ENCODE measurements around the gene SCAF1. TPM values are rescaled to one million over a fixed set of nuclear protein-coding genes. Genes with fewer than 3 reads are reported as not detected.

SCAF1 gene
- polyA plus RNA-seq, 3 donors, result 0.39 to 7.5 (median 0.68) TPM

DNA sequence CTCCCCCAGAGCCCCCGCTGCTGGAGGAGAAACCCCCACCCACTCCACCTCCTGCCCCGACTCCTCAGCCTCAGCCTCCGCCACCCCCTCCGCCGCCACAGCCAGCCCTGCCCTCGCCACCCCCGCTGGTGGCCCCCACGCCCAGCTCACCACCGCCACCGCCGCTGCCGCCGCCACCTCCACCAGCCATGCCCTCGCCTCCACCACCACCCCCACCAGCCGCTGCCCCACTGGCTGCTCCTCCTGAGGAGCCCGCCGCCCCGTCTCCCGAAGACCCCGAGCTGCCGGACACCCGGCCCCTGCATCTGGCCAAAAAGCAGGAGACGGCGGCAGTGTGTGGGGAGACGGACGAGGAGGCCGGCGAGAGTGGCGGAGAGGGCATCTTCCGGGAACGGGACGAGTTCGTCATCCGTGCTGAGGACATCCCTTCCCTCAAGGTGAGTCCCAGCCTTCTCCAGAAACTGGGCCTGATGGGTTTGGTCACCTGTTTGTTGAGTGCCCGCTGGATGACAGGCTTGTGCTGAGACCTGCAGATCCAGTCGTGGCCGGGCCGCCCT lies 40.4 kb upstream of the SCAF1 start:
- no peaks in the 10 kb centered on the region for H3K9me3 ChIP-seq (replicated peaks in 1 of 2; ENCODE audit: control insufficient read depth in 1 of 2, insufficient read depth in 1 of 2, low read length in 2 of 2)
- intact Hi-C loops (cut with micrococcal nuclease), result no loop called here
- H3K4me1 Mint-ChIP-seq, result peaks cover 7% of the 10 kb centered on the region
- no peaks in the 10 kb centered on the region for H3K9me3 Mint-ChIP-seq
- H3K27ac ChIP-seq (ENCODE audit: low read depth in 1 of 2, low read length in 2 of 2), result no peak overlapping the region
- no peak overlapping the region for H3K27ac Mint-ChIP-seq
- no peak overlapping the region for H3K4me2 ChIP-seq (replicated peaks; ENCODE audit: extremely low read depth, low read length, poor library complexity, severe bottlenecking)
- peaks cover 46 to 87% of the 10 kb centered on the region in 2 donors for H3K36me3 Mint-ChIP-seq
- H4K20me1 ChIP-seq (ENCODE audit: insufficient read depth, low read length), result peaks cover 85% of the 10 kb centered on the region
- H3K79me2 ChIP-seq (ENCODE audit: insufficient read depth, low read length), result peaks cover 67% of the 10 kb centered on the region
- WGBS (ENCODE audit: insufficient coverage), result 95% methylated on average over 29 of the region's 38 CpGs
- no peaks in the 10 kb centered on the region for H3K27me3 ChIP-seq (ENCODE audit: control insufficient read depth in 2 of 2, insufficient read depth in 2 of 2, low read length in 2 of 2)
- no peak overlapping the region for H3K4me3 Mint-ChIP-seq
- H3K9ac ChIP-seq (ENCODE audit: insufficient read depth, low read length, poor library complexity, severe bottlenecking), result no peak overlapping the region
- peaks cover 0 to 3% (median 0%) of the 10 kb centered on the region in 3 donors for H3K27me3 Mint-ChIP-seq (ENCODE audit: low read depth in 3 of 3)
- peaks cover 70 to 90% of the 10 kb centered on the region in 2 donors for H3K36me3 ChIP-seq (replicated peaks in 1 of 2; ENCODE audit: control insufficient read depth in 1 of 2, insufficient read depth in 2 of 2, low read length in 2 of 2)
- no peak overlapping the region for H3K4me3 ChIP-seq (replicated peaks in 1 of 3; ENCODE audit: low read depth in 2 of 3, low read length in 3 of 3)
- TF ChIP-seq, protein P1, sequence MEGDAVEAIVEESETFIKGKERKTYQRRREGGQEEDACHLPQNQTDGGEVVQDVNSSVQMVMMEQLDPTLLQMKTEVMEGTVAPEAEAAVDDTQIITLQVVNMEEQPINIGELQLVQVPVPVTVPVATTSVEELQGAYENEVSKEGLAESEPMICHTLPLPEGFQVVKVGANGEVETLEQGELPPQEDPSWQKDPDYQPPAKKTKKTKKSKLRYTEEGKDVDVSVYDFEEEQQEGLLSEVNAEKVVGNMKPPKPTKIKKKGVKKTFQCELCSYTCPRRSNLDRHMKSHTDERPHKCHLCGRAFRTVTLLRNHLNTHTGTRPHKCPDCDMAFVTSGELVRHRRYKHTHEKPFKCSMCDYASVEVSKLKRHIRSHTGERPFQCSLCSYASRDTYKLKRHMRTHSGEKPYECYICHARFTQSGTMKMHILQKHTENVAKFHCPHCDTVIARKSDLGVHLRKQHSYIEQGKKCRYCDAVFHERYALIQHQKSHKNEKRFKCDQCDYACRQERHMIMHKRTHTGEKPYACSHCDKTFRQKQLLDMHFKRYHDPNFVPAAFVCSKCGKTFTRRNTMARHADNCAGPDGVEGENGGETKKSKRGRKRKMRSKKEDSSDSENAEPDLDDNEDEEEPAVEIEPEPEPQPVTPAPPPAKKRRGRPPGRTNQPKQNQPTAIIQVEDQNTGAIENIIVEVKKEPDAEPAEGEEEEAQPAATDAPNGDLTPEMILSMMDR (IDR thresholded peaks at IDR 0.05), result no peak
- H2AFZ ChIP-seq (ENCODE audit: insufficient read depth, low read depth, low read length, poor library complexity, severe bottlenecking), result no peak overlapping the region
- no peak for DNase-seq
- H3K4me1 ChIP-seq (ENCODE audit: control insufficient read depth in 1 of 2, insufficient read depth in 2 of 2, low read length in 2 of 2), result no peaks in the 10 kb centered on the region

DNA sequence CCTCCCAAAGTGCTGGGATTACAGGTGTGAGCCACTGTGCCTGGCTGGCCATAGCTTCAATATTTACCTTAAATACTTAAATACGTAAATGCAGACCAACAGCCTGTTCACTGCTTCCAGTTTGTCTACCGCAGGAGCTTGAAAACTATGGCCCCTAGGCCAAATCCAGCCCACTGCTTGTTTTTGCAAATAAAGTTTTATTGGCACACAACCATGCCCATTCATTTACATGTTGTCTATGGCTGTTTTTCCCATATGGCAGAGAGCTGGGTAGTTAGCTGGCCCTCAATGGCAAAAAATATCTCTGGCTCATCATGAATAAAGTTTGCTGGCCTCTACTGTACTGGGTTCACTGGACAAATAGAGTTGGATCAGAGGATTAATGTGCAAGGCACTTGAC lies 39.2 kb upstream of the SCAF1 start:
- H3K4me2 ChIP-seq (replicated peaks; ENCODE audit: extremely low read depth, low read length, poor library complexity, severe bottlenecking), result no peak overlapping the region
- DNase-seq, result no peak
- H3K36me3 ChIP-seq (replicated peaks in 1 of 2; ENCODE audit: control insufficient read depth in 1 of 2, insufficient read depth in 2 of 2, low read length in 2 of 2), result peaks cover 74 to 93% of the 10 kb centered on the region in 2 donors
- peaks cover 79% of the 10 kb centered on the region for H3K79me2 ChIP-seq (ENCODE audit: insufficient read depth, low read length)
- H3K9me3 ChIP-seq (replicated peaks in 1 of 2; ENCODE audit: control insufficient read depth in 1 of 2, insufficient read depth in 1 of 2, low read length in 2 of 2), result no peaks in the 10 kb centered on the region
- H3K27ac Mint-ChIP-seq, result no peak overlapping the region
- no peaks in the 10 kb centered on the region for H3K9me3 Mint-ChIP-seq
- H3K4me1 ChIP-seq (ENCODE audit: control insufficient read depth in 1 of 2, insufficient read depth in 2 of 2, low read length in 2 of 2), result no peaks in the 10 kb centered on the region
- no peak overlapping the region for H3K4me3 Mint-ChIP-seq
- peaks cover 88% of the 10 kb centered on the region for H4K20me1 ChIP-seq (ENCODE audit: insufficient read depth, low read length)
- H3K9ac ChIP-seq (ENCODE audit: insufficient read depth, low read length, poor library complexity, severe bottlenecking), result no peak overlapping the region
- peaks cover 0 to 3% (median 0%) of the 10 kb centered on the region in 3 donors for H3K27me3 Mint-ChIP-seq (ENCODE audit: low read depth in 3 of 3)
- no peak overlapping the region for H2AFZ ChIP-seq (ENCODE audit: insufficient read depth, low read depth, low read length, poor library complexity, severe bottlenecking)
- 100% methylated on average over 1 of the region's 2 CpGs for WGBS (ENCODE audit: insufficient coverage)
- no peak overlapping the region for H3K27ac ChIP-seq (ENCODE audit: low read depth in 1 of 2, low read length in 2 of 2)
- TF ChIP-seq, protein P1 (IDR thresholded peaks at IDR 0.05), result no peak
- intact Hi-C loops (cut with micrococcal nuclease), result no loop called here
- H3K36me3 Mint-ChIP-seq, result peaks cover 50 to 95% of the 10 kb centered on the region in 2 donors
- H3K27me3 ChIP-seq (ENCODE audit: control insufficient read depth in 2 of 2, insufficient read depth in 2 of 2, low read length in 2 of 2), result no peaks in the 10 kb centered on the region
- H3K4me1 Mint-ChIP-seq, result peaks cover 7% of the 10 kb centered on the region
- H3K4me3 ChIP-seq (replicated peaks in 1 of 3; ENCODE audit: low read depth in 2 of 3, low read length in 3 of 3), result no peak overlapping the region

All from CD14-positive monocyte (primary cell).